ENCODE measurements around the gene INPP4A.

The INPP4A gene

DNA sequence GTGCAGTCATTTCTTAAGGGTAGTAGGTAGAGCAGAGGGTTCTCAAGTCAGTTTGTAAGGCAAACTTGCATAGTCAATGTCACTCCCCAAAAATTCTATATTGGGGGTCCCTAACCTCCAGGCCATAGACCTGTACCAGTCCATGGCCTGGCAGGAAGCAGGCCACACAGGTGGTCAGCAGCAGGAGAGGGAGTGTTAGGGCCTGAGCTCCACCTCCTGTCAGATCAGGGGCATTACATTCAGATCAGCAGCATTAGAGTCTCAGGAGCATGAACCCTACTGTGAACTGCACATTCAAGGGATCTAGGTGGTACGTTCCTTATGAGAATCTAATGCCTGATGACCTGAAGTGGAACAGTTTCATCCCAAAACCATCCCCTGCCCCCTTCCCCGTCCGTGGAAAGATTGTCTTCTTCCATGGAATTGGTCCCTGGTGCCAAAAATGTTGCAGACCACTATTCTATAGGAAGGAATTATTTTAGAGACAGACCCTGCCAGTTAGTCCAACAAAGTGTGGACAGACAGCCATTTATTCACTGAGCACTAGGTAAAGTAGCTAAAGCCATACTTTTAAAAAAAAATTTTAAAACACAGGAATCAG is 157.0 kb downstream of the INPP4A start:
- peak; percentile 46 for DNase-seq

DNA sequence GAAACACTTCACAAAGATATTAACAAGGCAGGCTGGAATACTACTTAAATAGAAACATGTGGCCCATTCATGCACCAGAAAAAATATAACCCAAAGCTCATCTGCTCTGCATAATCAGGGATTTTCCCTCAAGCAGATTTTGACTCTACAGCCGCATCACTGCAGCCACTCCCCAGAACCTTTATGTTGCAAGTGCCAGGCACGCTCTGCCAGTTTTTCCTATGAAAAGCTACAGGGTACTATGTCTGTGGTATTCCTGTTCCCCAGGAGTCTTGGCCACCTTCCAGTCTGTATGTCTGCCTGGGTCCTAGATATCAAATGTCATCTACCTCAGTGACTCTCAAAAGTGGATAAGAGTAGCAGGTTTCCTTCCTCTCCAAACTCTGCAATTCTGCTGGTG is 159.9 kb downstream of the INPP4A start:
- DNase-seq: no peak

DNA sequence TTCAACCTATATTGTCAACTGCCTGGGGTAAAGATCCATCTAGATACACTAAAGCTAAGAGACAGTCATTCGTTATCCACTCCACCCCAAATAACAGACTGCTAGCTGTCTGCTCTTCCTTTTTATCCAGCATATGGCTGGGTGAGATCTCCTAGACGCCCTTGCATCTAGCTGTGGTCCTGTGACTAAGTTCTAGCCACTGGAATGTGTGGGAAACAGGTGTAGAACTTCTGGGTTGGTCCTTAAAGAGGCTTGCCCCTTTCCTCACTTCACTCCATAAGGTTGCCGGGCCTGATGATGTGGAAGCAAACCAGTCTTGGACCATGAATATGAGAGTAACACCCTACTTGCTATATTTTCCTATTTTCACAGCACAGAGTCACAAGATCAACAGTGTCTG is 160.4 kb downstream of the INPP4A start:
- DNase-seq: no peak

DNA sequence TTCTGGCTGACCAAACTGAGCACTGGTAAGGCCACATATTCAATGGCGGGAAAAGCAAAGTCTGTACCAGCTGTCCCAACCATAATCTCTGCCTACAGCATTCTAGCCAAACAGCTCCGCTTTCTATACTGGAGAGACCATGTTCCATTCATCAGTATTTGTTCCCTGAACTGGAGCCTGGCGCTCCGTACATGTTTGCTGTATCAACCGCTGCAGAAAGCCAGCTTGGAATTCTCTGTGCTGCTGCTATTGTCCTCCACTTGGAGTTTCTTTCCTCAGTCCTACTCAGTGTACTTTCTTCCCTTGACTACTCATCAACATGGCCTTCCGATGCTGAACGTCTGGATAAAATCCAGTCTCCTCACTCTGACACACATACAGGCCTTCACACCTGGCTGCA is 161.8 kb downstream of the INPP4A start:
- no peak for DNase-seq

DNA sequence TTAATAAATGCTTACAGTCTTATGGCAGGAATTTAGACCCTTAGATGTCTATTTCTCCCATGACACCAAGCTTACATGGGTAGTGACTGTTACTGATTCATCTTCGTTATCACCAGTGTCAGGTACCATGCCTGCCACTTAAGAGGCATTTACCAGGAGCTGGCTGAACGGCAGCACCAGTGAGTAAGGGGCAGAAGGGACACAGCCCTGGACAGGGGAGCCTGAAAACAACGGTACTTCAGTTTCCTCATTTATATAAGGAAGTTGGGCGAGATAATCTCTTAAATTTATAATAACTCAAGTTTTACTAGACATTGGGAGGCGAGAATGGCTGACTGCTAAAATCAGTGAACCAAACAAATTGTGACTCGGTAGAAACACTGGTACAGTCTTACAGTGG is 162.4 kb downstream of the INPP4A start:
- no peak for DNase-seq

DNA sequence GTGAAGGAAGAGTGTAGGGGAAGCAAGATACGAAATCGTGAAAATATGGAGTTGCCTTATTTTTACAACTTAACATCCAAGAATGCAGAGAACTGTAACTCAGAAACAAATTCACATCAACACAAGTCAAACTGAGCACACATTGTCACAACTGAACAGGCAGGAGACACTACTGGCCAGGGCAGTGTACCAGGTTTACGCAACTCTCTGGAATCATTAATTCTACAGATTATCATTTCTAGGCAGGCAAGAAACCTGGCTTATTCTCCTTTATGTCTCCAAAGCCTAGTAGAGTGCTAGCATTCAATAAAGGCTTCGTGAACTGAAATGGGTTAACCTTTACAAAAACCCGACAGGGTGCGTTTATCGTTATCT is 163.1 kb downstream of the INPP4A start:
- DNase-seq: no peak

DNA sequence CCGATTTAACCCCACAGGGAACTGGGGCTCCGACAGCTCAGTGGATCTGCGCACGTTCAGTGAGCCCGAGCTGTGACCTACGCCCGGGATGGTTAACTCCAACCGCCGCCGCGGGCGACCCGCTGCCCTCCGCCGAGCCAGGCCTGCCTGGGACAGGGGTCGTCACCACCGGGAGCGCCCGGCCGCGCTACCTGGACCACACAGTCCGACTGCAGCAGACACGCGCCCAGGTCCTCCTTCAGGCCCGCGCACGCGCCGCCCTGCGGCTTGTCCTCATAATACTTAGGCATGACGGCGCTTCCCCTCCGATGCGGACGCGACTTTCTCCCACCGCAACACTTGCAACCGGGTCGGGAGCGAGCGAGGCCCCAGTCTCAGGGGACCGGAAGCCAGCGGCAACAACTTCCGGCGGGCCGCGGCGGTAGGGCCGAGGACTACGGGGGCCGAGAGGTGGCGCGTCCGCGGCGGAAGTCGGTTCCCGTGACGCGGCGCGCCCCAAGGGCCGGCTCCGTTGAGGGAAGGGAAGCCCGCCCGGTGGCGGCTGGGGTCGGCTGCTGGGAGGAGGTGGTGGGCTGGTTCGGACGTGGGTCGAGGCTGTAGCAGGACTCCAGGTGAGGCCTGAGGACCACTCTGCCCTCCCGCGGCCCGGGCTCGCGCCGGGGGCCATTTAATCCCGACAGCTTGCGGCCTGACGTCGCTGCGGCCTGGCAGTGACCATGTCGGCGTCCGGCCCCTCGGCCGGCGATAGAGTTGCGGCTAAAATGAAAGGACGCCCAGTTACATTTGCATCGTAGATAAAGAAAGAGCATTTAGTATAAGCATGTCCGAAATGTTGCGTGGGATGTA is 163.7 kb downstream of the INPP4A start, which contains the start of the genes COA5 and UNC50:
Gene COA5, minus strand, starts transcription at position 397 of the 846 bp plus-strand sequence. Its CDS starts 107 bp downstream, at position 290.
Gene UNC50, plus strand, starts transcription at position 474 of the 846 bp plus-strand sequence. CDS start 1,171 bp downstream, outside the sequence.
- peak; percentile 91 for DNase-seq

DNA sequence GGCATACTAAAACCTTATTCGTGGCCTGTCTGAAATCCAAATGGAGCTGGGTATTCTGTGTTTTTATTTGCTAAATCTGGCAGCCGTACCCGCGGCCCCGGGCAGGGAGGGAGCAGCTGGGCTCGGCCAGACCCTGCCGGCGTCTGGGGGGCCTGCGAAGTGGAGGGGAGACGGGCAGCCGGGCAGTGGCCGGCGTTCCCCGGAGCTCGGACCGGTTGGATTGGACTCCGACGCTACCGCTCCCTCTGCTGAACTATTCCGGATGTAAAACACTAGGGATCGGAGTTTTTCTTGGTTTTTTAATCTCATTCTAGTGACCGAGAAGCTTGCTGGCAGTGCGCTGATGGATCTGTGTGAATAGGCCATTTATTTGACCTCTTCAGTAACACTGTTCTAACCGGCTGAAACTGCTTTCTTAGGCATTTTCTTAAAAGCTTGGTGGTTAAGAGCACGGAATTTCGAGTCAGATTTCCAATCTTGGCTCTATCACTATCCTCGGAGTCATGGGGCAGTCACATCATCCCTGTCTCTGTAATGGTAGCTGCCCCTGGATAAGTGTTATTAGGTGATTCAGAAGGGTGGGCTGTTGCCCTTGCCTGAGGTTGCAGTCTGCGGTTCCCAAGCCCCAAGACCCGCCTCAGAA is 164.4 kb downstream of the INPP4A start:
- peak; percentile 33 for DNase-seq

DNA sequence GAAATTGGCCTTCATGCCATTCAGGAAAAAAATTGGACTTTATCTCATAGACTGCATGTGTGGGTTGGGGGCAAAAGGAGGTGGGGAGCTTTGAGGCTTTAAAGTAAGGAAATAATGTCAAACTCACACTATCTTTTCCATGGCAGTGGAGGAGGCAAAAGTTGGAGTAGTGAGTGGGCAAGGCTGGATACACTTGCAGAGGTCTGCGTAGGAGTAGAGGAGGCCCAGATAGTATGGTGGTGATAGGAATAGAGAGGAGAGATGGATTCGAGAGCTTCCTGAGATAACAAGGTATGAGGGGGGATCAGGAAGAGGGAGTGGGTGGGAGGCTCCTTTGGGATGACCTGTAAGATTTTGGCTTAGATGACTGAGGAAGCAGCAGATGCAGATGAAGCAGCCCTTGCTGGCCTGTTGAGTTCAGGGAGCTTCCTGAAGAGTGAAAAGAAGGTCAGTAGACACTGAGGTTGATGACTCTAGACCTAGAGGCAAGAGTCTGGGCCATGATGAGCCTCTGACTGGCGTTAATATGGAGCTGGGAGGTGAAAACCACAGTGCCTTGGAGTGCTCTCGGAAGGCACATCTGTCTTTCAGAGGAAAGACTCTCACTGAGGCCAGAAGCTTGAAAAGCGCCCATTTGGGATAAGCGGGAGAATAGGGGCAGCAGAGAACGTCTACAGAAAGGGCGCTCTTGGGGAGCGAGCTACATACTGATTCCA is 169.5 kb downstream of the INPP4A start:
- DNase-seq: no peak

DNA sequence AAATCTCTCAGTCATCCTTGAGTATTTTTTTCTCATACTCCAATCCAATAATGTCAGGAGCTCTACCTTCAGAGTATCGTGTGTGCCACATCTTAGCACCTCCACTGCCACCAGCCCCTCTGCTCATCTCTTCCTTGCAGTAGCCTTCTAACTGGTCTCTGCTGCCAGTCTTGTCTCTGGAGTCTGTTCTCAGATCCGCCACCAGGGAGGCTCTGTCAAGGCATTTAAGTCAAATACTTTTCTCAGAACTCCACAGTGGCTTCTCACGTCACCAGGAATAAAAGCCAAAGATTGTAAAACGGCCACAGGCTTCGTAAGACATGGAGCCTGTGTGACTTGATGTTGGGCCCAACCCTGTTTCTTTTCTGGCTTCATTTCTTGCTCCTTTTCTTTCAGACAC is 170.8 kb downstream of the INPP4A start:
- no peak for DNase-seq

DNA sequence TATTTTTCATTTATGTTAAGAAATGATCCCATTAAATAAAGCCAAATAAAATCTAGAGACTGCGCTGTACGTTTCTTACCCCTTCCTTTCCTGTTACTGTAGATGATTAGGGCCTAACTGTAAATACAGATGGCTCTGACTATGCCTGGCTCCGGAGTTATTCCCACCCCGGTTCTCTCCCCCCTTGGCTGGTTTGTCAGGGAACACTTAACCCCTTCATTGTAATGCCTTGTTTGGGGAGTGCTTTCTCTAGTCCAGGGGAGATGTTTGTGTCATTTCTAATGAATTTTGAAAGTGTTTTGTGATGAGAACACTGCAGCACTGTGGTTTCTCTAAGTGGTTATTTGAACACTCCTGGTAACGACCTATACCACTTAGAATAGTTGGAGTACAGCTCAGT is 172.5 kb downstream of the INPP4A start:
- DNase-seq: no peak

DNA sequence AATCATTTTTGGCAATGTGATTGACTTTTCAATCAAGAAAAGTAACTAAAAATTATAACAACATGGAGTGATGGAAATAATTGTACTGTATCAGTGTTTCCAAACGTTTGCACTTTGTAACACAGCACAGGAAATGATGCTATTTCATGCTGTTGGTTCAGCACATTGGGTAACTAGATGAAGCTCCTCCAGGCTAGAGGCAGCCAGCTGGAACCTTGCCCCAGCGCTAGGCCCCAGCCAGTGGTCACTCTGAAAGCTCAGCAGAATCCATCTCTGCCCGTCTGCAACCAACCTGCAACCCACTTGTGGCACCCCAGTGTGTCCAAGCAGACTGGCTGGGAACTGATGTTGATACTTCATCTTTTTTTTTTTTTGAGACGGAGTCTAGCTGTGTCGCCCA is 179.0 kb downstream of the INPP4A start:
- no peak for DNase-seq

DNA sequence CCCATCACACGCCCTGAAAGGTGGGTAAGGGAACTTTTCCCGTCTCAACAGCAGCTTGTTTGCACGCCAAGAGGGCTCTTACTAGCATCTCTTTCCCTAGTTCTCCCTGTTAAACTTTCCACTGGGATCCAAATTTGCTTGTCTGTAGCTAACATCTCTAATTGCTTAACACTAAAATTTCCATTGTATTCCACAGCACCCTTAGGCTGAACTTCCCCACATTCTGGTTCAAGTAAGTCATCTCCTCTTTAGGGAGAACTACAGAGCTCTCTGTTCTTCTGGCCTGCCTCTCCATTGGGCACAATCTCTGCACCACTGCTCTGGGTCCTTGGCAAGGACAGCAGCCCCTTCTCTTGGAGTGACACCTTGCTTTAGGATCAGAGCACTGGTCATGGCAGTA is 187.7 kb downstream of the INPP4A start:
- DNase-seq: no peak

DNA sequence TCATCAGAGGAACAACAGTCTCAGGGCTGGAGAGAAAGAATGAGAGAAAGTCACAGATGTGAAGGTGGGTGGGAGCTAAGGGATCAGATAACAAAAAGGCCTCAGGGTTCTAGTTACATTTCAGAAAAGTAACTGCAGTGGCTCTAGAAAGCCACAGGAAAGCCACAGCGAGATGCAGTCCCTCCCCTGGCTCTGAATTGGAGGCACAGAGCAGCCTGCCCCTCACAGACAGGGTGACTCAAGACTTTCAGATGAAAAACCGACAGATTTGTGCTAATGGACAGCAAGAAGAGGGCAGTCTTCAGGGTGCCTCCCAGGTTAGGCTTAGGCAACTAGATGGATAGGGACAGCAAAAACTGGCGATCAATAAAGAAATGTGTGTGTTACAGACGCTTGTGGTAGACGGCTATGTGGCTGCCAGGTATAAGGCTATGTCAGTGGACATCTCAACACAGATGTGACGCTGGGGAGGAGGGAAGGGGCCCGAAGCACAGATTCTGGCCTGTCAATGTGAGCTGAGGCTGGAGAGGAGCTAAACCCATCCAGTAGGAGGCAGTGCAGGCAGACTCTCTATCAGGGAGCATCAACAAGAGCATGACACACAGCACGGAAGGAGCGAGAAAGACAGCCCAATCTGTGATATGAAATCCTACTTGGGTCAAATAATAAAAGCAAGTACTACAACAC is 189.9 kb downstream of the INPP4A start:
- peak; percentile 7 for DNase-seq

DNA sequence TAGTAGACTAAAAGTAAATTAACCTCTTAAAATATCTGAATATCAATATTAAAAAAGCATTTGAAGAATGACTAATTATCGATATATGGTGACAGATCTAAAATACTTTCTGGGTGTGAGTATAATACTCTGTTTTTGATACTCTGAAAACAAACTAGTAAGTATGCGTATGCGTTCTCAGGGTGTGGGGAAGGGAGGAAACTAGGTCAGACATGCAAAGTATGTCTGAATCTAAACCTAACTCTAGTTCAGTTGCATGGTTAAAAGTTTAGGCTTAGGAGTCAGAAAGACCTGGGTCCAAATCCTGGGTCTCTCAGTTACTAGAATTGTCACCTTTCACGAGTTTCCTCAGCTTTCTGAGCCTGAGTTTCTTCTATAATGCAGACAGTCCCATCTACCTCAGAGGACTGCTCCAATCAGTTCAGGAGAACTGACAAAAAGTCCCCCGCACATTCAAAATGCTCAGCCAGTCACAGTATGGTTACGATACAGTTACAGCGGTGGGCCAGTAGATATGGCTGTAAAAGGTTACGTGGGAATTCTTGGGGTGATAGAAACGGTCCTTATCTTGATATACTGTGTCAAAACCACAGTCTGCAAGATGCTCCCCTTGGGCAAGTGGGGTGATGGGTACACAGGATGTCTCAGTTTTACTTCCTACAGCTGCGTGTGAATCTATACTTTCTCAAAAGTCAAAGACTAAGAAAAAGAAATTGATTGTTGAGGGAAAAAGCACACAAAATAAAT is 192.9 kb downstream of the INPP4A start:
- no peak for DNase-seq

DNA sequence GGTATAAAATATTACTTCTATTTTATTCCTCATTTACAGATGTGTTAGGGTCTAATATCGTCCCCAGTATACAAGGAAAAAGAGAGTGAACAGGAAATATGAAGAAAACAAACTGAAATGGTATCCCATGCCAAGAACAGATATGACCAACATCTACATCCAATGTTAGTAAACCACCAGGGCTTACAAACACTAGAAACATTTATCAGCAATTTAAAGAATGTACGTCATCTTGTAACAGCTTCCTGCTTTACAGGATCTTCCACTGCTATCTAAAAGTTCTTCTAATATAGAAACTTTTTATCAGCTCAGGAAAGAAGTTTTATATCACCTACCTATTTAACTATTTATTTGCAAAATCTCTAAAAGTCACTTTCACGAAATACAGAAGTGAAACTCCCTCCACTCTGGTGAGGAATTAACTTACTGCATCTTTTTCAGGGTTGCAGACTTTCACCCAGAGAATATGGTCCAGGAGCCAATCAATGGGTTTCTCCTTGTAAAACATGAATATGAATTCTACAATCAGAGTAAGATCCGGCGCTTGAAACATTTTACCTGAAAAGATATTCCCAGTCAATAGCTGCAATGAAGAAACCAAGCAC is 198.9 kb downstream of the INPP4A start:
- DNase-seq: peak; percentile 14

All from HCEC 1CT (cell line).